ENCODE data around the gene TUBB1.

The TUBB1 gene

DNA sequence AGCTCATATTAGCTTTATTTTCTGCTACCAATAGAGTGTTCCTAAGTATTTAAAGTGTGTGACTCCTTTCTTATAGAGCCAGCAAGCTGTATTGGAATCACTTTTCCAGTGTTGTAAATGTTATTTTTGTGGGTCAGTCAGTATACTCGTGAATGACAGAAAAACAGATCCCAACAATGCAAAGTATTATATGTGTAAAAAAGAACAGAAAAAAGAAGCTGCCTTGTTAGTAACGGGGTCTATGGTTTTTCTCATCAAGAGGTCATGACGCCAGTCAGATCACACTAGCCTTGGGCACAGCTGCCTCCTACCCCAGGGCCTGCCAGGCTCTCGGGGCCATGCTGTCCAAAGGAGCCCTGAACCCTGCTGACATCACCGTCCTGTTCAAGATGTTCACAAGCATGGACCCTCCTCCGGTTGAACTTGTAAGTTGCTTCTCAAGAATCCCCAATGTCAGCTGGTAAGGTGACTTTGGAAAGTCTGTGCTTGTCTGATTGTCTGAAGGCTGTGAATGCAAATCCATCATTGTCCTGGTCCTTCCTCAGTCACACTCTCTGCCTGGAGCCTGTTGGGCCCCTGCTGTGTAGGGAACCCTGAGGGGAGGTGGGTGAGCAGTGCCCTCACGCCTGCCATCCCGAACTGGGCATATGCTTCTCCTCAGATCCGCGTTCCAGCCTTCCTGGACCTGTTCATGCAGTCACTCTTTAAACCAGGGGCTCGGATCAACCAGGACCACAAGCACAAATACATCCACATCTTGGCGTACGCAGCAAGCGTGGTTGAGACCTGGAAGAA, 28.4 kb upstream of the TUBB1 start:
- no peak for DNase-seq

DNA sequence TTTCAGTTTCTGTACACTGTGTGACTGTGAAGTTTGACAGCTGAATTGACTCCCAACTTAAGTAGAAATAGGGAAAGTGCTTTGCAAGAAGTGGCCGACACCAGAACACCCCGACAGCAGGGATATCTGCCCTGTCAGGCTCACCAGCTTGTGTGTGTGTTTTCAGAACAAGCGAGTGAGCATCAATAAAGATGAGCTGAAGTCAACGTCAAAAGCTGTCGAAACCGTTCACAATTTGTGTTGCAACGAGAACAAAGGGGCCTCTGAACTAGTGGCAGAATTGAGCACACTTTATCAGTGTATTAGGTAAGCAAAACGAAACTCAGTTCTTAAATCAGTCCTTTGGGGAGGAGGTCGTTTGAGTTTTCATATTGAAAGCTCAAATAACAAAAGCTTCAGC, 27.5 kb upstream of the TUBB1 start:
- no peak for DNase-seq

DNA sequence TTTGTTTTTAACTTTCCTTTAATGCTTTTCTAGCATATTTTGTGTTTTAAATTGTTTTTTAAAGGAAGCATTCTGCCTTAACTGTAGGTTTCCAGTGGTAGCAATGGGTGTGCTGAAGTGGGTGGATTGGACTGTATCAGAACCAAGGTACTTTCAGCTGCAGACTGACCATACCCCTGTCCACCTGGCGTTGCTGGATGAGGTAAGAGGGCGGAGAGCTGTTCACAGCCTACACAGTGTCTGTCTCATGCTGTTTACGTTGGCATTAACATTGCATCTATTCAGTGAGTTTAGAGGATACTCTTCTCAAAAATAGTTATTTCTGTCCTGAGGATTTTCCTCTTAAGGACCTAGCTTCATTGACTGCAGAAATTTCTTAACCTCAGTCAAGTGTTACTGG, 26.3 kb upstream of the TUBB1 start:
- no peak for DNase-seq

DNA sequence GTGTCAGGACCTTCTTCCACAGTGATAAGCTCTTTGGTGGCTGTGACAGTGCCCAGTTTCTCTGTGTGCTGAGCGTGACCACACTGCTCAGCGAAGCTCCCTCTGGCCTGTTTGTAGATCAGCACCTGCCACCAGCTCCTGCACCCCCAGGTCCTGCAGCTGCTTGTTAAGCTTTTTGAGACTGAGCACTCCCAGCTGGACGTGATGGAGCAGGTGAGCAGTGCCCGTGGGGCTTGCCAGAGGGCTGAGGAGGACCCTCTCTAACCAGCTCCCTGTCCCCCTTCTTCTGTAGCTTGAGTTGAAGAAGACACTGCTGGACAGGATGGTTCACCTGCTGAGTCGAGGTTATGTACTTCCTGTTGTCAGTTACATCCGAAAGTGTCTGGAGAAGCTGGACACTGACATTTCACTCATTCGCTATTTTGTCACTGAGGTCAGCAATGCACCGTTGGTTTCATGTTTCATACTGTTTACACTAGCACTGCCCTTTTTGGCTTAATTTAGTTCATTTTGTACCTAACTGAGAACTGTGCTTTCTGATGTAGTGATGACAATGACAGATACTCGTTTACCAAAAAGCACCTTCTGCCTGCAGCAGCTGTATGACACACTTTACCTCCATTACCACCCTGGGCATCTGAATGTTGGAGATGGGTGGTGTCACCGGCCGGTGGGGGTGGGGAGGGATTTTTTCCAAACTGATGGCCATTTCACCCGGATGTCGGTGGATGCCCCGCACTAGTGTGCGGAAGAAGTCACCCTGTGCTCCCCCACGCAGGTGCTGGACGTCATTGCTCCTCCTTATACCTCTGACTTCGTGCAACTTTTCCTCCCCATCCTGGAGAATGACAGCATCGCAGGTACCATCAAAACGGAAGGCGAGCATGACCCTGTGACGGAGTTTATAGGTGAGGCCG, 25.6 kb upstream of the TUBB1 start:
- no peak for DNase-seq

DNA sequence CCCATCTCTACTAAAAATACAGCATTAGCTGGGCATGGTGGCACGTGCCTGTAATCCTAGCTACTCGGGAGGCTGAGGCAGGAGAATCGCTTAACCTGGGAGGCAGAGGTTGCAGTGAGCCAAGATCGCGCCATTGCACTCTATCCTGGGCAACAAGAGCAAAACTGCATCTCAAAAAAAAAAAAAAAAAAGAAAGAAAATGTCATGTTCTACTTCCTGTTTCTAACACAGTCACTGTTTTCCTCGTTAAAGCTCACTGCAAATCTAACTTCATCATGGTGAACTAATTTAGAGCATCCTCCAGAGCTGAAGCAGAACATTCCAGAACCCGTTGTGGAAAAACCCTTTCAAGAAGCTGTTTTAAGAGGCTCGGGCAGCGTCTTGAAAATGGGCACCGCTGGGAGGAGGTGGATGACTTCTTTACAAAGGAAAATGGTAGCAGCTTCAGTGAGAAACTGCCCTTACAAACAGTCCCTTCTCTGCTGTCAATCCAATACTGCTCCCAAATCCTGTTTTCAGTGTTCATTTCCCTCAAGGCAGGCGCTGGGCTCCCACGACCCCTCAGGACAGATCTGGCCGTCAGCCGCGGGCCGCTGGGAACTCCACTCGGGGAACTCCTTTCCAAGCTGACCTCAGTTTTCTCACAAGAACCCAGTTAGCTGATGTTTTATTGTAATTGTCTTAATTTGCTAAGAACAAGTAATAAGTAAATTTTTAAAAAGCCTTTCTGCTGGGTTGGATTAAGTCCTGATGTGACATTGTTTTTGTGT, 24.7 kb upstream of the TUBB1 start:
- DNase-seq: no peak

DNA sequence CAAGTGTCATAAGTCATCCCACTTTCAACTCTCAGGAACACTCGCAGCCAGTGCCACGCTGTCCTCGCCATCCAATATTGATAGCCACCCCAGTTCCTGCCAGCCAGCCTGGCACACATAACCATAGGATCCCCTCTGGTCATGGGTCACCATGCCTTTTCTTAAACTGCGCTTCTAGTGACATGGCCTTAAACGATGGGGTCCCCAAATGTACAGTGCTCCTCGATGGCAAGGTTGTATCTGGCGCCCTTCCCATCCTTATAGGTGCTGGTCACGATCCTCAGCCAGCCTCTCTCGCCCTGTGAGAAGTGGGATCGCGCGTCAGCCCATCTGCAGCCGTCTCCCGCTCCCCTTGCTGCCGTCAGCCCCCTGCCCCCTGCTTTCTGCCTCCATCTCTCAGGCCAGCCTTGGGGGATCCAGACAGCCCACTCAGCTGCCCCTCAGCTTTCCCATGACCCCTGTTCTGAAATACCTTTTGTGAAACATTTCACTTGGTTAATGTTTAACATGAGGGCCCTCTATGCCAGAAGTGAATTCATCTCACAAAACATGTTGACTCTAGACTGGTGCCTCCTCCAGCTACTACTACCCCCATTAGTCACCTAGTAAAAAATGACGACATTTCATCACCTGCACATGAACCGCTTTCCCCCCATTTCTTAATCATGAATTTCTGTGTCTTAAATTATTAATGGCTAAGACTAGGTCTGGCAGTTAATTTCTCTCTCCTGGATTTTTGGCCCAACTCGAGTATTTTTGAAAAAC, 23.6 kb upstream of the TUBB1 start:
- DNase-seq: no peak

DNA sequence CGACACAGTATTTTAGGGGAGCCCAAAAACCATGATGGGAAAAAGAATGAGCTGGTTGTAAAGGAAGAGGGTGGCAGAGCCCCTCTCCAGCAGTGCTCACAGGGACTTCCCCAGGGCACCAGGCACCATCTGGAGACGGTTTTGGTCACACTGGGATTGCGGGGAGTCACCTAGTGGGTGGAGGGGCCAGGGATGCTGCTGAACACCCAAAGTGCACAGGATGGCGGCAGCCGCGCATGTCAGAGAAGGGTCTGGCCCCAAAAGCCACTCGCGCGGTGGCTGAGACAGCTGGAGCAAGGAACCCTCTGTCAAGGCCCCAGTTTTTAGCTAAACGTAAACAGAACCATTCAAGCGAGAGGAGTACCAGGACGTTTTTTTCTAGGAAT, 23.0 kb upstream of the TUBB1 start:
- no peak for DNase-seq

DNA sequence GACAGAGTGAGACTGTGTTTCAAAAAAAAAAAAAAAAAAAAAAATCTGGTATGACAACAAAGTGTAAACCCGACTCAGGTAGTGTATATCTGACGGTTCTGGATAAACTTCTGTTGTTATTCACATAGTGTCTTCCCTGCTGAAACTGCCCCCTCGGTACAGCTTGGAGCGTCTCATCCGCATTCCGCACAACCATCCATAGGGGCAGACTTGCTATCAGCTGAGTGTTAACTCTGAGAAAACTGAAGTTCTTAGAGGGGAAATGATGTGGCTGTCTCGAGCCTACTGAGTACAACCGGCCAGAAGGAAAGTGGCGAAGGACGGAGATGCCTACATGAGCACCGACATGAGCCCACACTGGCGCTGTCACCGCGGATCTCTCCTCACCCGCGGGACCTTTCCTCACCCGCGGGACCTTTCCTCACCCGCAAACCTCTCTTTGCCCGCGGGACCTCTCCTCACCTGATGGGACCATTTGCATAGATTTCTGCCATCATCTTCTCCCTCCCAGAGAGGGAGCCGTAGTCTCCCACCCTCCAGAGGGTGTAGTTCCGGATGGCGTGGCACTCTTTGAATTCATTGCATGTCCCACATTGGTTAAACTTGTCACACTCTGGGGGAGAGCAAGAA, 22.0 kb upstream of the TUBB1 start:
- DNase-seq: no peak

DNA sequence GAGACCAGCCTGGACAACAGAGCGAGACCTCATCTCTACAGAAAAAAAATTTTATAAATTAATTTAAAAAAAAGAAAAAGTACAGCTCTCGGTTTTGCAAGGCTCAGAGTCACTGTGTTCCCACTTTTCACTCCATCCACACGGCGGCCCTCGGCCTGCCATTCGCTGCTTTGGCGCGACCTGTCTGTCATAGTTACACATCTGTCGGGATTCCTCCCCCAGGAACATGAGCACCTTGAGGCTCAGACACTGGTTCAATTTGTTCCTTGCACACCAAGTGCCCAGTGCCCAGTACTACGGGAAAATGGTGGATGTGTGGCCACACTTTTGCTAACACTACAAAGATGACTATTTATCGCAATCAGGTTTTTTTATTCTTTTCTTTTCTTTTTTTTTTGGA, 20.6 kb upstream of the TUBB1 start:
- no peak for DNase-seq

DNA sequence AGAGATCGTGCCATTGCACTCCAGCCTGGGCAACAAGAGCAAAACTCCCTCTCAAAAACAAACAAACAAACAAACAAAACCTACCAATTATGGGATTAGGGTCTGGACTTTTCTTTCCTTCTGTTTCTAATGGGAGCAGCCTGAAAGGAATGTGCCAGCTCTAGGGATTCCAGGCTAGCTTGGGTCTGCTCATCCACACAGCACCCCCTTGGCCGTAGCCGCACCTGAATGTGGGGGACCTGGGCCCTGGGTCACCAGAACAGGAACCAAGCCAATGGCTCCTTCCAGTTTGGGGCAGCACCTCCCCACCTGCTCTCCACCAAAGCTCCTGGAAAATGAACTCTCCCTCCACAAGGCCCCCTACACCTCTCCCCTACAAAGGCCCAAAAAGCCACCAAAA, 18.9 kb upstream of the TUBB1 start:
- no peak for DNase-seq

DNA sequence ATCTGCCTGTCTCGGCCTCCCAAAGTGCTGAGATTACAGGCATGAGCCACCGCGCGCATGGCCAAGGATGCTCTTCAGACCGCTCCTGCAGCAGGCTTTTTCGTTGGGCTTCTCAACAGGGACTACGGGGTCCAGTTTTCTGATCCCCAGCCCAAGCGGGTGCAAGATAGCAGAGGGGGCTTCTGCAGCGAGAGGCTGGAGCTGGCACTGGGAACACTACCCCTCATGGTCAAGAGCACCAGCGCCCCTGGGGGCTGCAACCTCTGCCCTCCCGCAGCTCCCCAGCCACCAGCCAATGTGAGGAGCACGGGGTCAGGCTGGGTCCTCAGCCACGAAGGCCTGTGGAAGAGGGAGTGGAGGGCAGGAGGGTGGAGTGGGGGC, 18.2 kb upstream of the TUBB1 start:
- no peak for DNase-seq

DNA sequence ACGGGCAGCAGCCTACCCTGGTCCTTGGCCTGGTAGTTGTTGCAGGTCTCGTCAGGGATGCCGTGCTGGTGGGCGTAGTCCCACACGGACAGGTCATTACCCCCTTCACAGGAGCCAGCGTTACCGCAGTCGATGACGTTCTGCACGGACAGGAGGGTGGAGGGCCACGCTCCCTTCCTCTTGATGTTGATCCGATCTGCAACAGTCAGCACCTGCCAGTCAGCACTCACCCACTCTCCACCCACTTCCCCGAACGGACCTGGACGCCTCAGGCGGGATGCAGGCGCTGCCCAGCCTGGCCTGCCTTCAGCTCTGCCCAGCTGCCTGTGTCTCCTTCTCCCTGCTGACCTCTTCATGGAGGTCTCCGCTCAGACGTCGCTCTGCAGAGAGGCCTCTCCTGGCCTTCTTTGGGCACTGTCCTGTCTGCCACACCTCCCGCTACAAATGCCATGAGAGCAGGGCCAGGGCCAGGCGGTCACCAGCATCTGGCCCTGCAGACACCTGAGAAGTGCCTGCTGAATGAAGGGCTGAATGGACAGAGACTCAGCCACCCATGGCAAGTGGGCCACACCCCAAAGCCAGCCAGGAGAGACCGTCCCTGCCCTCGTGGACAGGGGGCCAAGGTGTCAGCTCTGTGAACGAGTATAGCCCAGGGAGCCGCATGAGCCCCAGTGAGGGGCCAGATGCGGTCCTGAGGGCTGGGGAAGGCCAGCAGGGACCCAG, 17.6 kb upstream of the TUBB1 start:
- no peak for DNase-seq

DNA sequence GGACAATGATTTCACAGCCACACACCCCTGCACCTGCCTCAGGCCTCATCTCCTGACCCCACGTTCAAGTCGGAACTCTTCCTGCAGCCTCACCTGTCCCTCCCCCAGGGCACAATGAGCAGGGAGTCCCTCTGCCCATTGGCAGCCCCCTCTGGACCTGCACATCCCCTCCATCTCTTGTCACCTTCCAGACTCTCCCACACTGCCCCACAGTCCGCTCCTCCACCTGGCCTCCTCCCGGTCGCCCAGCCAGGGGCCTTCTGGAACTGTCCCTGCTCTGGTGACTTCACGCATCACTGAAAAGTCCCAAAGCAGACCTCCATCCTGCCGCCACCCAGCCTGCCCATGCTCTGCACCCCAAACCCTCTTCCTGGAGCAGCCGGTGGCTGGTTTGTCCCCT, 16.8 kb upstream of the TUBB1 start:
- no peak for DNase-seq

DNA sequence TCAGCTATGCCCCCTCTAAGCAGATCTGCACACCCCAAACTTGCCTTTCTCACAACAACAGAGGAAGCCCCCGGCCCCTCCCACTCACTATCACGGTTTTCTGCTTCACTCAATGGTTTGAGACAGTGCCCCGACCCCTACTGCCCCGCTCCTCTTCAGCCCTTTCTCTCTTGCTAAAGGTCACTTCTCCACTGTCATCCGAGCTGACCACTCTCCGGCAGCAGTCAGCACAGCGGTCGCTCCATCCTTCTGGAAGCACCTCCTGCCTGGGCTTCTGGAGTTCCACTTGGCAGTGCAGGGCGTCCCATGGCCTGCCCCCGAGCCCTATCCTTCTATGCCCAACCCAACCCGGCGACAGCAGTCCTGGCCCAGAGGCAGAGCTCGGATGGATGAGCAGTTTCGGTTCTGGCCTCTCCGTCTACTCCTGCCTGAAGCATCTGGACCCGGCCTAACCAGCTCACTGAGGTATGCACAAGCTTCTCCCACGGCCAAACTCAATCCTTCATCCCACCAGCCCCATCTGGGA, 16.3 kb upstream of the TUBB1 start:
- no peak for DNase-seq

DNA sequence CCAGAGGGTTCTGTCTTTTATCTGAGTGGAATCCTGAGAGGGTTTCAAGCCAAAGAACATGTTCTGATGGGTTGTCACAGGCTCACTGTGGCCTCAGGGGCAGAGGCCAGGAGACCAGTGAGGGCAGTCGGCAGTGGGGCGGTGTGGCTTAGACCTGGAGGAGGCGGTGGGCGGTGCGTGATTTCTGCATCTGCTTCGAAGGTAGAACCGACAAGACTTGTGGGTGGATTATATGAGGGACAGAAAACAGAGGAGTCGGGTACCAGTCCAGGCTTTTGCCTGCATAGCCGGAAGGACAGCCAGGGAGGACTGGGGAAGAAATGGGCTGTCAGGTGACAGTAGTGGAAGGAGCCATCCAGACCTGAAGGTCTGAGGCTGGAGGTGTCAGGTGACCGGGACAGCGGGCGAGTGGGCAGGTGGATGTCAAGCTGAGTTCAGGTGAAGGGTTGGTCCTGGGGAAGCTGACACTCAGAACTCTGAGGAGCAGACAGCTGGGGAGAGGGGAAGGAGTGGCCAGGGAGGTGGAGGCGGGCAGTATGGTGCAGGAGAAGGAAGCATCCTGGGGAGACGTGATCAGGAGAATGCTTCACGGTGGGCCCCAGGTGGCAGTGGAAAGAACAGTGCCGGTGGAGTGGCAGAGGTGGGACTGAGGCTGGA, 15.3 kb upstream of the TUBB1 start:
- DNase-seq: no peak

DNA sequence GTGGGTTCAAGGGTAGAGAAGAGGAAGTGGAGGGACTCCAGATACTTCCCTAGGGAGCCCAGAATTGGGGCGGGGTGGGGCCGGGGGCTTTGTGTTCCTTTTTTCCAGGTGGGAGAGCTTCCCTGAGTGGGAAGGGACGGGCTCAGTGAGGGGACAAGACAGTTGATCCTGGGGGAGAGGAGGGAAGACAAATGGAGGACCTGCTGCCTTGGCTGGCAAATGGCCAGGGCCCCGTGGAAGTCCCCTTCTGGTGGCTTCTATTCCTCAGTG, 14.8 kb upstream of the TUBB1 start:
- DNase-seq: no peak

DNA sequence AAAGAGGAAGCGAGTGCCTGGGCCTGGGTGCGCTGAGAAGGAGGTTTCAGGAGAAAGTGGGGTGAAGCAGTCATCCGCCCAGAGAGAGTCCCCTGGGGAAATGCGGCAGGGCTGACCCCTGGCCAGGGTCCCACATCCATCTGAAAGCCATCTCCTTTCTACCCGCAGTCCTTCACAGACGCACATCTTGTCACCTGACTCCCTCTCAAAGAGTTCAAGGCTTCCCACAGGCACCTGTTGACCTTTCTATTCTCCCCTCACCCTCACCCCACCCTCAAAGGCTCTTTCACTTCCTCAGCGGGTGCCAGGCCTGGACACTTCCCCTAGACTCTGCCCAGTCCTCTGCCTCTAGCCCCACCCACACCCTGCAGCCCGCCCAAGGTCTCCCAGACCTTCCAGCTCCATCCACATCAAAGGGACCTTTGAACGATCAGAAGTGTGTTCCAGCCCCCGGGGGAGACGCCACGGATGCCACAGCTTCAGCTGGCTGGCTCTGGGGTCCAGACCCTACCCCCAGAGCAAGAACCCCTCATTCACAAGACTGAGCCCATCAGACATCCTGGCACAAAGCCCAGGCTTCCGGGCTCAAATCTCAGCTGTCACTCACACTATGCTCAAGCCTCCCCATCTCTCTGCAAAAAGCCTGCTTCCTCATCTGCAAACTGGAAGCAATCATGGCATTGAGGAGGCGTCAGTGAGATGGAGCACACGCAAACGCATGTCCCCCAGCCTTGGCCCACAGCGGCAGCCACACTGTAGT, 14.3 kb upstream of the TUBB1 start:
- DNase-seq: no peak

DNA sequence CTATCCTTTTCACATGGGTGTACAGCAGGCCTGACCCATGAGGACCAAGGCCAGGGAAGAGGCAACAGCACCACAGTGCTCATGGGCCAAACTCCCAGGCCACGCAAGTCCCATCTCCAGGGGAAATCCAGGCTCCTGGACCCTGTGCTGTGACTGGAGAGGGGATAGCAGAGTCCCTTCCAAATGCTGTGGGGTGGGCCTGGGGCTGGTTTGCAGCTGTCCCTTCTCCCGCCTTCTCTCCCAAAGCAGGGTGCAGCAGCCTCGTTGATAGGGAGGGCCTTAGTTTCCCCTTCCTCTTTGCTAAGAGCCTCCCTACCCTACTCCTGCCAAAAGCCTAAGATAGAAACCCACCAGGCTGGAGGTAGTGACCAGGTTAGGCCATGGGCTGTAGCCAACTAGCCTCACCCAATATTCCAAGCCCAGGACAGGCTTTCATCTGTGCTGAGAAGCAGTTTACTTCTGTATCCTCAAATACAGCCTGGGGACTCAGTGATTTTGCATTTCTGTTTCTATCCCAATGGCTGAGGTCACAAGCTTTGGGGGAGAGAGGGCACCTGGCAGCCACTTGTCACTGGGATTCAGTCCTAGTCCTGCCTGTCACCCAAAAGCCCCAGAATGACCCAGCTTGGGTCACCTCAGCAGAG, 13.6 kb upstream of the TUBB1 start:
- no peak for DNase-seq

DNA sequence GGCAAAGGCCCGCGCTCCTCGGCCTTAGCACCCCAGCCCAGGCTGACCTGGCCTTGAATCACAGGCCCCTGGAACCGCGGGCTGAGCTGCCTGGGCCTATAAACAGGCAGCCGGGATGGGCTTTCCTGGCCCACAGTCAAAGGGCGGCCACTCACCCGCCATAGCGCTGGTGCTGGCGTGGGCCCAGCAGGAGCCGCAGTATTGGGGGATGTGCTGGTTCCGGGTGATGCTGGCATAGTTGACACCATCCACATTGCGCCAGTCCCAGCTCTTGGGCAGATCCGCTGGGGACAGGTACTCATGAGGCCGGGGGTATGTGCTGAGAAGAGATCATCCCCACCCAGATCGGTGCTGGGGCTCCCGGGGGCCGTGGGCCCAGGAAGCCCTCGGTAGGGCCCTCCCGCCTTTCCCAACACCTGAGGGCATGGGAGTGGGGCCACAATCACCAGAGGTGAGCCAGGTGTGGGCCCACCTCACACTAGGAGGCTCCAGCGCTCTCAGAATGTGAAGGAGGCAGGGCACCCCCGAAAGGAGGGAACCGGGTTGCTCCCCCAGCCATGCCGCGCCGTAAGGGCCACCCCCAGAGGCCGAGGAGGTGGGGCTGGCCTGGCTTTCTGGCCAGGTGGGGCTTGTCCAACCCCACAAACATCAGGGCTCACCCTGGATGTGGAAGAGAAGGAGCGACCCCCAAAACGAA, 12.9 kb upstream of the TUBB1 start:
- no peak for DNase-seq

All from cerebellar nuclear complex (tissue), 1 donor.